Liver (tissue), 9 donors: ENCODE measurements around the gene CMC2. TPM values are rescaled to one million over a fixed set of nuclear protein-coding genes. Genes with fewer than 3 reads are reported as not detected.
A peak's percentile ranks its signal among the peaks of the same experiment; 100 is the strongest.

Experiments used
- DNase-seq: peaks from one replicate; pipeline ENCODE4 v3.0.0-alpha.2; 2017; ENCODE audit warnings: low spot score
- H3K27ac ChIP-seq, 2 donors: one replicate each; pipeline ENCODE4 v1.7.0; 2013; ENCODE audit warnings: inconsistent platforms in 2 of 2, low read length in 2 of 2, control low read depth in 1 of 2, low read depth in 1 of 2, mild to moderate bottlenecking in 1 of 2
- H3K27me3 ChIP-seq, 4 donors: one replicate each; pipeline versions ENCODE4 v1.6.1 to v1.7.0; 2013; ENCODE audit warnings: low read length in 3 of 4, inconsistent platforms in 1 of 4, mild to moderate bottlenecking in 1 of 4, moderate library complexity in 1 of 4; ENCODE audit not compliant: control insufficient read depth in 4 of 4, insufficient read depth in 4 of 4
- H3K36me3 ChIP-seq, 4 donors: one replicate each; pipeline versions ENCODE4 v1.6.1 to v1.7.0; 2013; ENCODE audit warnings: low read length in 3 of 4, mild to moderate bottlenecking in 3 of 4, low read depth in 1 of 4, moderate library complexity in 1 of 4; ENCODE audit not compliant: control insufficient read depth in 4 of 4, insufficient read depth in 3 of 4
- H3K4me1 ChIP-seq, 4 donors: one replicate each; pipeline versions ENCODE4 v1.6.1 to v1.7.0; 2013; ENCODE audit warnings: low read length in 3 of 4, mild to moderate bottlenecking in 3 of 4, moderate library complexity in 1 of 4; ENCODE audit not compliant: control insufficient read depth in 4 of 4, insufficient read depth in 4 of 4
- H3K4me3 ChIP-seq, 3 donors: one replicate each; pipeline versions ENCODE4 v1.6.1 to v1.7.0; 2013; ENCODE audit warnings: low read length in 3 of 3, control low read depth in 1 of 3, low read depth in 1 of 3, mild to moderate bottlenecking in 1 of 3
- H3K9ac ChIP-seq, 2 donors: one replicate each; pipeline ENCODE4 v1.7.0; 2013; ENCODE audit warnings: low read length in 2 of 2, mild to moderate bottlenecking in 2 of 2, moderate library complexity in 2 of 2, control low read depth in 1 of 2, low read depth in 1 of 2
- H3K9me3 ChIP-seq, 4 donors: one replicate each; pipeline versions ENCODE4 v1.6.1 to v1.7.0; 2013; ENCODE audit warnings: low read length in 3 of 4; ENCODE audit not compliant: control insufficient read depth in 4 of 4
- EGR1 ChIP-seq, 2 donors: IDR thresholded peaks; 2 replicates each; pipeline ENCODE4 v1.6.1; 2016 to 2018; ENCODE audit warnings: antibody characterized with exemption in 2 of 2, low read depth in 2 of 2
- FOXA1 ChIP-seq: IDR thresholded peaks from 2 replicates; pipeline ENCODE4 v1.6.1; 2016; ENCODE audit warnings: antibody characterized with exemption
- FOXA2 ChIP-seq: IDR thresholded peaks from 2 replicates; pipeline ENCODE4 v1.6.1; 2016; ENCODE audit warnings: antibody characterized with exemption
- GABPA ChIP-seq, 2 donors: IDR thresholded peaks in 1 of 2; conservative IDR thresholded peaks in 1 of 2; 2 replicates each; pipeline ENCODE4 v1.6.1; 2016; ENCODE audit warnings: antibody characterized with exemption in 2 of 2, mild to moderate bottlenecking in 1 of 2, moderate library complexity in 1 of 2
- HNF4A ChIP-seq, 2 donors: conservative IDR thresholded peaks; 2 replicates each; pipeline ENCODE4 v1.6.1; 2016; ENCODE audit warnings: antibody characterized with exemption in 2 of 2, mild to moderate bottlenecking in 2 of 2
- HNF4G ChIP-seq: IDR thresholded peaks from 2 replicates; pipeline ENCODE4 v1.6.1; 2016; ENCODE audit warnings: antibody characterized with exemption
- JUND ChIP-seq, 2 donors: IDR thresholded peaks; 2 replicates each; pipeline ENCODE4 v1.6.1; 2016; ENCODE audit warnings: antibody characterized with exemption in 2 of 2
- MAX ChIP-seq: IDR thresholded peaks from 2 replicates; pipeline ENCODE4 v1.6.1; 2016; ENCODE audit warnings: antibody characterized with exemption
- NR2F2 ChIP-seq: IDR thresholded peaks from 2 replicates; pipeline ENCODE4 v1.6.1; 2016; ENCODE audit warnings: antibody characterized with exemption
- RAD21 ChIP-seq, 2 donors: IDR thresholded peaks; 2 replicates each; pipeline ENCODE4 v1.6.1; 2016; ENCODE audit warnings: antibody characterized with exemption in 2 of 2, mild to moderate bottlenecking in 2 of 2
- REST ChIP-seq: IDR thresholded peaks from 2 replicates; pipeline ENCODE4 v1.6.1; 2016; ENCODE audit warnings: antibody characterized with exemption, mild to moderate bottlenecking
- SP1 ChIP-seq: IDR thresholded peaks from 2 replicates; pipeline ENCODE4 v1.6.1; 2018; ENCODE audit warnings: antibody characterized with exemption, mild to moderate bottlenecking
- TAF1 ChIP-seq: conservative IDR thresholded peaks from 2 replicates; pipeline ENCODE4 v1.6.1; 2016; ENCODE audit warnings: antibody characterized with exemption, mild to moderate bottlenecking
- YY1 ChIP-seq: IDR thresholded peaks from 2 replicates; pipeline ENCODE4 v1.6.1; 2016; ENCODE audit warnings: antibody characterized with exemption, mild to moderate bottlenecking
- WGBS: extraction: QIAGEN DNeasy Blood & Tissue Kit; methylation state at CpG from one replicate; pipeline ENCODE4 v1.1.7; 2013; 5-methylcytosine and 5-hydroxymethylcytosine counted together
- polyA plus RNA-seq, 2 donors: library from polyadenylated mRNA; stranded (reverse) in 1 of 2; unstranded in 1 of 2; fragments of 200-250 nt in 1 of 2; fragments of >200 nt in 1 of 2; fragmentation: Nextera tagmentation in 1 of 2; extraction: Ambion mirVana in 1 of 2; gene quantifications; one replicate each; pipeline versions ENCODE4 v1.2.1 to v1.2.3, GENCODE V29; 2013 to 2015
- total RNA-seq, 2 donors: library from RNA; depleted of rRNA; stranded (reverse); fragments of >200 nt; gene quantifications; one replicate each; pipeline ENCODE4 v1.2.3, GENCODE V29; 2014
- TF ChIP-seq, protein P1 (sequence below): IDR thresholded peaks from 2 replicates; pipeline ENCODE4 v1.6.1; 2016; ENCODE audit warnings: antibody characterized with exemption
- TF ChIP-seq, protein P2 (sequence below): fragments of 150-350 bp; IDR thresholded peaks from 2 replicates; pipeline ENCODE4 v1.5.1; 2017; ENCODE audit warnings: improper control_type of control experiment, low read depth, low read length; ENCODE audit not compliant: missing input control
- donor health status: healthy.
- donor health status: healthy.
- donor health status: healthy.
- donor health status: healthy.
- donor health status: healthy.

Gene CMC2
- total and polyA plus RNA-seq, 4 donors = 26.2 to 98.4 (median 42.5) TPM

- Histone ChIP-seq H3K27me3 (no peaks in the 10 kb centered on the region), H3K4me3 (peak overlapping the region in 2 of 3 donors; percentile 58 to 68), H3K27ac (peak overlapping the region; percentile 77 to 86), H3K4me1 (peaks cover 0 to 10% (median 3%) of the 10 kb centered on the region in 4 donors), H3K9ac (peak overlapping the region; percentile 42 to 60), H3K9me3 (no peaks in the 10 kb centered on the region), H3K36me3 (no peaks in the 10 kb centered on the region)
- no peak for DNase-seq
- TF ChIP-seq HNF4A (conservative IDR thresholded peaks at IDR 0.05) (no peak), FOXA2 (no peak), TAF1 (no peak), GABPA (IDR thresholded peaks at IDR 0.05 in 1 of 2, conservative IDR thresholded peaks at IDR 0.05 in 1 of 2) (no peak), NR2F2 (no peak), RAD21 (IDR thresholded peaks at IDR 0.05) (no peak), FOXA1 (no peak), REST (no peak), MAX (no peak), HNF4G (no peak), YY1 (no peak), JUND (IDR thresholded peaks at IDR 0.05) (no peak), EGR1 (IDR thresholded peaks at IDR 0.05; ENCODE audit: low read depth in 2 of 2) (no peak), SP1 (no peak)
- TF ChIP-seq, protein P1, sequence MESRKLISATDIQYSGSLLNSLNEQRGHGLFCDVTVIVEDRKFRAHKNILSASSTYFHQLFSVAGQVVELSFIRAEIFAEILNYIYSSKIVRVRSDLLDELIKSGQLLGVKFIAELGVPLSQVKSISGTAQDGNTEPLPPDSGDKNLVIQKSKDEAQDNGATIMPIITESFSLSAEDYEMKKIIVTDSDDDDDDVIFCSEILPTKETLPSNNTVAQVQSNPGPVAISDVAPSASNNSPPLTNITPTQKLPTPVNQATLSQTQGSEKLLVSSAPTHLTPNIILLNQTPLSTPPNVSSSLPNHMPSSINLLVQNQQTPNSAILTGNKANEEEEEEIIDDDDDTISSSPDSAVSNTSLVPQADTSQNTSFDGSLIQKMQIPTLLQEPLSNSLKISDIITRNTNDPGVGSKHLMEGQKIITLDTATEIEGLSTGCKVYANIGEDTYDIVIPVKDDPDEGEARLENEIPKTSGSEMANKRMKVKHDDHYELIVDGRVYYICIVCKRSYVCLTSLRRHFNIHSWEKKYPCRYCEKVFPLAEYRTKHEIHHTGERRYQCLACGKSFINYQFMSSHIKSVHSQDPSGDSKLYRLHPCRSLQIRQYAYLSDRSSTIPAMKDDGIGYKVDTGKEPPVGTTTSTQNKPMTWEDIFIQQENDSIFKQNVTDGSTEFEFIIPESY = no peak
- TF ChIP-seq, protein P2, sequence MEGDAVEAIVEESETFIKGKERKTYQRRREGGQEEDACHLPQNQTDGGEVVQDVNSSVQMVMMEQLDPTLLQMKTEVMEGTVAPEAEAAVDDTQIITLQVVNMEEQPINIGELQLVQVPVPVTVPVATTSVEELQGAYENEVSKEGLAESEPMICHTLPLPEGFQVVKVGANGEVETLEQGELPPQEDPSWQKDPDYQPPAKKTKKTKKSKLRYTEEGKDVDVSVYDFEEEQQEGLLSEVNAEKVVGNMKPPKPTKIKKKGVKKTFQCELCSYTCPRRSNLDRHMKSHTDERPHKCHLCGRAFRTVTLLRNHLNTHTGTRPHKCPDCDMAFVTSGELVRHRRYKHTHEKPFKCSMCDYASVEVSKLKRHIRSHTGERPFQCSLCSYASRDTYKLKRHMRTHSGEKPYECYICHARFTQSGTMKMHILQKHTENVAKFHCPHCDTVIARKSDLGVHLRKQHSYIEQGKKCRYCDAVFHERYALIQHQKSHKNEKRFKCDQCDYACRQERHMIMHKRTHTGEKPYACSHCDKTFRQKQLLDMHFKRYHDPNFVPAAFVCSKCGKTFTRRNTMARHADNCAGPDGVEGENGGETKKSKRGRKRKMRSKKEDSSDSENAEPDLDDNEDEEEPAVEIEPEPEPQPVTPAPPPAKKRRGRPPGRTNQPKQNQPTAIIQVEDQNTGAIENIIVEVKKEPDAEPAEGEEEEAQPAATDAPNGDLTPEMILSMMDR = no peak
- WGBS = 31% methylated on average over 20 of the region's 20 CpGs
Observed at GRCh38 chr16:80932708-80933095, 74.0 kb downstream of the CMC2 start.
